H9 (cell line): ENCODE data around the gene OTUD3. TPM values are rescaled to one million over a fixed set of nuclear protein-coding genes. Genes with fewer than 3 reads are reported as not detected.

ENCODE experiments used
- DNase-seq: peaks from one replicate; pipeline ENCODE4 v3.0.0-alpha.2; 2017
- H2AFZ ChIP-seq: one replicate; pipeline ENCODE4 v1.6.1; 2013; ENCODE audit warnings: mild to moderate bottlenecking, low read length, control low read depth, moderate library complexity
- H2AK5ac ChIP-seq: 2 replicates; pipeline ENCODE4 v1.6.1; 2013; ENCODE audit warnings: low read length, control low read depth, mixed read lengths; ENCODE audit not compliant: insufficient read length
- H2BK120ac ChIP-seq: one replicate; pipeline ENCODE4 v1.6.1; 2013; ENCODE audit warnings: low read depth, mild to moderate bottlenecking, low read length, control low read depth, inconsistent platforms; ENCODE audit not compliant: poor library complexity, severe bottlenecking
- H2BK12ac ChIP-seq: 2 replicates; pipeline ENCODE4 v1.6.1; 2013; ENCODE audit warnings: low read length, control low read depth, mixed read lengths, low read depth; ENCODE audit not compliant: insufficient read length
- H2BK15ac ChIP-seq: 2 replicates; pipeline ENCODE4 v1.6.1; 2013; ENCODE audit warnings: low read depth, low read length, control low read depth
- H2BK20ac ChIP-seq: one replicate; pipeline ENCODE4 v1.6.1; 2013; ENCODE audit warnings: low read depth, mild to moderate bottlenecking, low read length, control low read depth, inconsistent platforms; ENCODE audit not compliant: poor library complexity, severe bottlenecking
- H2BK5ac ChIP-seq: 2 replicates; pipeline ENCODE4 v1.6.1; 2013; ENCODE audit warnings: low read length, control low read depth, mixed read lengths; ENCODE audit not compliant: insufficient read length
- H3K14ac ChIP-seq: 2 replicates; pipeline ENCODE4 v1.6.1; 2013; ENCODE audit warnings: low read length, control low read depth; ENCODE audit not compliant: insufficient read depth
- H3K18ac ChIP-seq: 2 replicates; pipeline ENCODE4 v1.6.1; 2013; ENCODE audit warnings: low read depth, mild to moderate bottlenecking, mixed read lengths, low read length, control low read depth; ENCODE audit not compliant: insufficient read length
- H3K23ac ChIP-seq: 2 replicates; pipeline ENCODE4 v1.6.1; 2013; ENCODE audit warnings: low read length, control low read depth, mixed read lengths, low read depth; ENCODE audit not compliant: insufficient read length
- H3K23me2 ChIP-seq: 2 replicates; pipeline ENCODE4 v1.6.1; 2013; ENCODE audit warnings: low read depth, mild to moderate bottlenecking, mixed read lengths, low read length, control low read depth; ENCODE audit not compliant: insufficient read length, poor library complexity, severe bottlenecking
- H3K27ac ChIP-seq: 2 replicates; pipeline ENCODE4 v1.5.1; 2013; ENCODE audit warnings: low read length, control low read depth, mixed read lengths, low read depth; ENCODE audit not compliant: insufficient read length
- H3K27me3 ChIP-seq: 2 replicates; pipeline ENCODE4 v1.6.1; 2013; ENCODE audit warnings: low read length, control low read depth, inconsistent platforms; ENCODE audit not compliant: insufficient read depth
- H3K4ac ChIP-seq: 2 replicates; pipeline ENCODE4 v1.6.1; 2013; ENCODE audit warnings: low read depth, mild to moderate bottlenecking, control low read depth, inconsistent platforms, low read length, moderate library complexity
- H3K4me1 ChIP-seq: 2 replicates; pipeline ENCODE4 v1.6.1; 2013; ENCODE audit warnings: low read length, control low read depth, inconsistent platforms; ENCODE audit not compliant: insufficient read depth
- H3K4me2 ChIP-seq: 2 replicates; pipeline ENCODE4 v1.6.1; 2013; ENCODE audit warnings: low read length, control low read depth, mixed read lengths; ENCODE audit not compliant: insufficient read length, insufficient read depth
- H3K56ac ChIP-seq: 2 replicates; pipeline ENCODE4 v1.6.1; 2013; ENCODE audit warnings: low read depth, mild to moderate bottlenecking, mixed read lengths, low read length, control low read depth; ENCODE audit not compliant: insufficient read length
- H3K79me1 ChIP-seq: 2 replicates; pipeline ENCODE4 v1.6.1; 2013; ENCODE audit warnings: low read depth, mild to moderate bottlenecking, moderate library complexity, low read length, control low read depth, inconsistent platforms; ENCODE audit not compliant: insufficient read depth, poor library complexity, severe bottlenecking
- H3K79me2 ChIP-seq: 2 replicates; pipeline ENCODE4 v1.6.1; 2013; ENCODE audit warnings: low read length, control low read depth, inconsistent platforms; ENCODE audit not compliant: insufficient read depth
- H3K9ac ChIP-seq: 2 replicates; pipeline ENCODE4 v1.6.1; 2013; ENCODE audit warnings: low read length, control low read depth, mixed read lengths; ENCODE audit not compliant: insufficient read length; ENCODE audit errors: extremely low read depth
- H3K9me3 ChIP-seq: one replicate; pipeline ENCODE4 v1.6.1; 2013; ENCODE audit warnings: low read depth, low read length, inconsistent platforms; ENCODE audit not compliant: control insufficient read depth
- H3T11ph ChIP-seq: one replicate; pipeline ENCODE4 v1.6.1; 2013; ENCODE audit warnings: mild to moderate bottlenecking, low read length, control low read depth, inconsistent platforms
- H4K20me1 ChIP-seq: one replicate; pipeline ENCODE4 v1.6.1; 2013; ENCODE audit not compliant: control insufficient read depth, insufficient read length, insufficient read depth
- H4K5ac ChIP-seq: 2 replicates; pipeline ENCODE4 v1.6.1; 2013; ENCODE audit warnings: low read depth, mild to moderate bottlenecking, mixed read lengths, low read length, control low read depth; ENCODE audit not compliant: insufficient read length
- H4K8ac ChIP-seq: replicated peaks from 2 replicates; pipeline ENCODE4 v1.6.1; 2013; ENCODE audit warnings: low read length, control low read depth, mixed read lengths, low read depth; ENCODE audit not compliant: insufficient read length
- H4K91ac ChIP-seq: 2 replicates; pipeline ENCODE4 v1.6.1; 2013; ENCODE audit warnings: low read depth, mild to moderate bottlenecking, moderate library complexity, mixed read lengths, low read length, control low read depth; ENCODE audit not compliant: insufficient read length
- H3K27ac Mint-ChIP-seq, 3 experiments: 2 replicates in 2 of 3; 3 replicates in 1 of 3; pipeline ENCODE4 v1.8.0; 2020 to 2021; ENCODE audit warnings: mixed read lengths in 3 of 3, mild to moderate bottlenecking in 1 of 3, moderate library complexity in 1 of 3
- H3K27me3 Mint-ChIP-seq: 2 replicates; pipeline ENCODE4 v1.8.0; 2021; ENCODE audit warnings: low read depth, mild to moderate bottlenecking, moderate library complexity, mixed read lengths
- H3K36me3 Mint-ChIP-seq, 3 experiments: 2 replicates in 2 of 3; 3 replicates in 1 of 3; pipeline ENCODE4 v1.8.0; 2020 to 2021; ENCODE audit warnings: low read depth in 3 of 3, mixed read lengths in 3 of 3; ENCODE audit not compliant: insufficient read depth in 1 of 3
- H3K4me1 Mint-ChIP-seq, 2 experiments: 2 replicates each; pipeline ENCODE4 v1.8.0; 2020; ENCODE audit warnings: mixed read lengths in 2 of 2
- H3K4me3 Mint-ChIP-seq, 2 experiments: 2 replicates in 1 of 2; 3 replicates in 1 of 2; pipeline ENCODE4 v1.8.0; 2020 to 2021; ENCODE audit warnings: mild to moderate bottlenecking in 2 of 2, mixed read lengths in 2 of 2, moderate library complexity in 1 of 2
- H3K9me3 Mint-ChIP-seq, 2 experiments: 2 replicates in 1 of 2; 3 replicates in 1 of 2; pipeline ENCODE4 v1.8.0; 2020; ENCODE audit warnings: mild to moderate bottlenecking in 2 of 2, mixed read lengths in 2 of 2, moderate library complexity in 1 of 2
- WGBS: extraction: QIAGEN DNeasy Blood & Tissue Kit; methylation state at CpG from one replicate; pipeline ENCODE4 v1.1.7; 2013; ENCODE audit warnings: missing lambda C conversion rate, low lambda C conversion rate, mixed read lengths; ENCODE audit not compliant: insufficient read length; ENCODE audit errors: extremely low coverage; 5-methylcytosine and 5-hydroxymethylcytosine counted together
- total RNA-seq: library from RNA; stranded (reverse); gene quantifications from 2 replicates; pipeline ENCODE4 v1.2.1, GENCODE V29; 2021
- TF ChIP-seq, protein P1 (sequence below): fragments of 200-600 bp; sonication (generic); conservative IDR thresholded peaks from 3 replicates; pipeline ENCODE4 v1.8.0; 2021; ENCODE audit warnings: antibody characterized with exemption, mild to moderate bottlenecking

The OTUD3 gene
- total RNA-seq, 1 experiment from 2014 or later: 12.0 TPM

DNA sequence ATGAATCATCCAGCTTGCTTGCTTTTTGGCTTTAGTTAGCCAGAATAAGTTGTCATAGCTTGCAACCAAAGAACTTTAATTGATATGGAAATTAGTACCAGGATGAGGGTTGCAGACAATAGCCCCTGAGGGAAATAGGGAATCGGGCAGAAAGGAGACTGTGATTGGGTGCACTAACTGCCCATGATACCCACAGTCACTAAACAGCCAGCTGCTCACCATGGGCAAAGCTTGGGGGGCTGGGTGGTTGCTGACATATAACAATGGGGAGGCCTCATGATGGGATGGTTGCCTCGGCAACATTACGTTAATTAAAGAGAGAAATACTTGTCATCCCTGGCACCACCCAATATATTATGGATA lies 59.0 kb downstream of the OTUD3 start:
- Histone ChIP-seq H4K5ac (no peak overlapping the region), H2BK12ac (no peak overlapping the region), H3K27ac (no peak overlapping the region), H3K4ac (no peak overlapping the region), H2BK5ac (no peak overlapping the region), H3K27me3 (no peaks in the 10 kb centered on the region), H4K20me1 (no peaks in the 10 kb centered on the region), H2AFZ (no peak overlapping the region), H3K9me3 (no peaks in the 10 kb centered on the region), H2AK5ac (no peak overlapping the region), H3K4me2 (no peak overlapping the region), H3K18ac (no peak overlapping the region), H3K56ac (no peak overlapping the region), H4K91ac (no peak overlapping the region), H3T11ph (no peak overlapping the region), H3K23me2 (no peaks in the 10 kb centered on the region), H2BK20ac (no peak overlapping the region), H3K23ac (no peak overlapping the region), H3K14ac (no peak overlapping the region), H3K4me1 (no peaks in the 10 kb centered on the region), H3K79me1 (no peaks in the 10 kb centered on the region), H4K8ac (no peak overlapping the region), H3K9ac (no peak overlapping the region), H2BK120ac (no peak overlapping the region), H2BK15ac (no peak overlapping the region), H3K79me2 (no peaks in the 10 kb centered on the region)
- TF ChIP-seq, protein P1, sequence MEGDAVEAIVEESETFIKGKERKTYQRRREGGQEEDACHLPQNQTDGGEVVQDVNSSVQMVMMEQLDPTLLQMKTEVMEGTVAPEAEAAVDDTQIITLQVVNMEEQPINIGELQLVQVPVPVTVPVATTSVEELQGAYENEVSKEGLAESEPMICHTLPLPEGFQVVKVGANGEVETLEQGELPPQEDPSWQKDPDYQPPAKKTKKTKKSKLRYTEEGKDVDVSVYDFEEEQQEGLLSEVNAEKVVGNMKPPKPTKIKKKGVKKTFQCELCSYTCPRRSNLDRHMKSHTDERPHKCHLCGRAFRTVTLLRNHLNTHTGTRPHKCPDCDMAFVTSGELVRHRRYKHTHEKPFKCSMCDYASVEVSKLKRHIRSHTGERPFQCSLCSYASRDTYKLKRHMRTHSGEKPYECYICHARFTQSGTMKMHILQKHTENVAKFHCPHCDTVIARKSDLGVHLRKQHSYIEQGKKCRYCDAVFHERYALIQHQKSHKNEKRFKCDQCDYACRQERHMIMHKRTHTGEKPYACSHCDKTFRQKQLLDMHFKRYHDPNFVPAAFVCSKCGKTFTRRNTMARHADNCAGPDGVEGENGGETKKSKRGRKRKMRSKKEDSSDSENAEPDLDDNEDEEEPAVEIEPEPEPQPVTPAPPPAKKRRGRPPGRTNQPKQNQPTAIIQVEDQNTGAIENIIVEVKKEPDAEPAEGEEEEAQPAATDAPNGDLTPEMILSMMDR: no peak
- no peak overlapping the region for H3K27ac Mint-ChIP-seq
- no peak for DNase-seq
- no CpG with 5 or more reads among the region's 3 CpGs for whole genome bisulfite sequencing
- H3K9me3 Mint-ChIP-seq: peaks cover 0 to 11% of the 10 kb centered on the region in 2 experiments; a peak in 3 of 5 replicates
- H3K27me3 Mint-ChIP-seq: peaks cover 3% of the 10 kb centered on the region; the same call in 1 of the 2 replicates
- no peak overlapping the region for H3K4me3 Mint-ChIP-seq
- H3K36me3 Mint-ChIP-seq: no peaks in the 10 kb centered on the region; a peak in 2 of 7 replicates
- peaks cover 9% of the 10 kb centered on the region in 2 experiments for H3K4me1 Mint-ChIP-seq
